ENCODE measurements around the gene CWC15.

CWC15 gene

DNA sequence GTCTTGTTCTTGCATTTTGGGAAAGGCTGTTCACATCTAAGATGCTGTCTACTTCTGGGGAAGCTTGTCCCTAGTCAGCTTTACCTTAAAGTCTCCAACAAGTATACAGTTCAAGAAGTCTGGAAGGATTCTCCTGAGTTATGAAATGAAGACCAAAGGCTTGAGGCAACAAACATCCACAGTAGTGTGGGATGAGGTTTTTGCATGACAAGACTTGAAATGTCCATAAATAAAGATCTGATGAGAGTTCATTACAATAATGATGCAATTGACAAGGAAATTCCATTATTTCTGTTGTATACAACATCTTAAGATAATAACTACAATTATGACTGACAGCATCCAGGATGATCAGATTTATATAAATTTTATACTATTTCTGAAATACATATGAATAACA is 30.4 kb upstream of the CWC15 start:
- Histone ChIP-seq H3K9me3 (ENCODE audit: severe bottlenecking) (peaks cover 4% of the 10 kb centered on the region), H3K27ac (no peak overlapping the region), H3K27me3 (ENCODE audit: insufficient read depth, low read depth, severe bottlenecking) (no peaks in the 10 kb centered on the region), H3K36me3 (no peaks in the 10 kb centered on the region), H3K4me3 (ENCODE audit: low read depth, low read length) (no peak overlapping the region)
- no peak for DNase-seq
- no peak for TF ChIP-seq CTCF (IDR thresholded peaks at IDR 0.05; ENCODE audit: low read depth, low read length)

GRCh38 chr11:94998285-94998684 is 24.9 kb upstream of the CWC15 start:
- Histone ChIP-seq H3K4me3 (ENCODE audit: low read depth, low read length) (no peak overlapping the region), H3K27me3 (ENCODE audit: insufficient read depth, low read depth, severe bottlenecking) (no peaks in the 10 kb centered on the region), H3K27ac (no peak overlapping the region), H3K36me3 (no peaks in the 10 kb centered on the region), H3K9me3 (ENCODE audit: severe bottlenecking) (no peaks in the 10 kb centered on the region)
- TF ChIP-seq CTCF (IDR thresholded peaks at IDR 0.05; ENCODE audit: low read depth, low read length): no peak
- no peak for DNase-seq

GRCh38 chr11:94997437-94997836 is 24.1 kb upstream of the CWC15 start:
- Histone ChIP-seq H3K36me3 (no peaks in the 10 kb centered on the region), H3K9me3 (ENCODE audit: severe bottlenecking) (no peaks in the 10 kb centered on the region), H3K27me3 (ENCODE audit: insufficient read depth, low read depth, severe bottlenecking) (no peaks in the 10 kb centered on the region), H3K27ac (no peak overlapping the region), H3K4me3 (ENCODE audit: low read depth, low read length) (no peak overlapping the region)
- DNase-seq: no peak
- no peak for TF ChIP-seq CTCF (IDR thresholded peaks at IDR 0.05; ENCODE audit: low read depth, low read length)

DNA sequence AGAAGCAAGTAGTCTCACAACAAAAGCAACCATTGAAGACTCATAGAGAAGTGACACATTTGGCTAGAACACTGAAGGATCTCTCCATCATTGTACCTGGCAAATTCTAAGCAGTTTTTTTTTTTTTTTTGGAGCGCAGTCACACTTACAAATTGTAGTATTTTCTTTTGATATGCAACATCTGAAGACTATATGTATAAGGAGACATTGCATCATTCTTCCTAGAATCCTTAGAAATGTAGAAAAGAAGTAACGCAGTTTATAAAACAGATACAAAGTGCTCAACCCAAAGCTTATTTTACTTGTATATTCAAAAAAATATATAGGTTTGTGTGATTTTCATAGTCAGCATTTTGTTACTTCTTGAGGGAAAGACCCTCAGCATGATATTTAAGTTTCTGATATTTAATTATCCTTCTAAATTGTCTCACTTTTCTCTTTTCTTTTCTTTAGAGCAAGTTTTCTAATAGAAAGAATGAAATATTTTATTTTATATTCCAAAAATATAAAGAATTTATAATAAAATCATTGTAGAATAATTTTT is 20.1 kb upstream of the CWC15 start:
- Histone ChIP-seq H3K27me3 (ENCODE audit: insufficient read depth, low read depth, severe bottlenecking) (no peaks in the 10 kb centered on the region), H3K27ac (no peak overlapping the region), H3K9me3 (ENCODE audit: severe bottlenecking) (no peaks in the 10 kb centered on the region), H3K36me3 (no peaks in the 10 kb centered on the region), H3K4me3 (ENCODE audit: low read depth, low read length) (no peak overlapping the region)
- TF ChIP-seq CTCF (IDR thresholded peaks at IDR 0.05; ENCODE audit: low read depth, low read length): no peak
- no peak for DNase-seq

GRCh38 chr11:94988748-94989147 is 15.4 kb upstream of the CWC15 start:
- TF ChIP-seq CTCF (IDR thresholded peaks at IDR 0.05; ENCODE audit: low read depth, low read length): no peak
- no peak for DNase-seq
- no peaks in the 10 kb centered on the region for H3K9me3 ChIP-seq (ENCODE audit: severe bottlenecking)
- no peaks in the 10 kb centered on the region for H3K27me3 ChIP-seq (ENCODE audit: insufficient read depth, low read depth, severe bottlenecking)
- H3K4me3 ChIP-seq (ENCODE audit: low read depth, low read length): no peak overlapping the region
- no peak overlapping the region for H3K27ac ChIP-seq
- H3K36me3 ChIP-seq: no peaks in the 10 kb centered on the region

DNA sequence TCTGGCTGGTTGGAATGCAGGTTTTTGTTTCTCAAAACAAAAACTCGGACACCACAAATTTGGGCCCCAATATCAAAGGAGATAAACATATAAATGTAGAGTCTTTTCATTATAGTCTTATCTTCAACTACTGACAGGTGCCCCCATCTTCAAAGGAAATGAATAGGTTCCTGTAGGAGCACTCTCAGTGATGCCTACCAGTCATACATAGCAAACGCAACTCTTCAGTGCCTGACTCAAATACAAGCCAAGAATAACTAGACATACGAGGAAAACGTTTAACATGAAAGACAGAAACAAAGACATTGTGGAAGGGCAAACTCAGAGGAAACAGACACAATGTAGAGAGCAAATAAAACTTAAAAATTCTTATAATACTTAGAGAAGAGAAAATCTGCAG is 14.0 kb upstream of the CWC15 start:
- Histone ChIP-seq H3K36me3 (no peaks in the 10 kb centered on the region), H3K27ac (no peak overlapping the region), H3K9me3 (ENCODE audit: severe bottlenecking) (no peaks in the 10 kb centered on the region), H3K4me3 (ENCODE audit: low read depth, low read length) (no peak overlapping the region), H3K27me3 (ENCODE audit: insufficient read depth, low read depth, severe bottlenecking) (no peaks in the 10 kb centered on the region)
- no peak for TF ChIP-seq CTCF (IDR thresholded peaks at IDR 0.05; ENCODE audit: low read depth, low read length)
- no peak for DNase-seq
